H9 (cell line): ENCODE measurements around the gene LAIR1. TPM values are rescaled to one million over a fixed set of nuclear protein-coding genes. Genes with fewer than 3 reads are reported as not detected.

Experiments used
- DNase-seq: peaks from one replicate; pipeline ENCODE4 v3.0.0-alpha.2; 2017
- H2AFZ ChIP-seq: one replicate; pipeline ENCODE4 v1.6.1; 2013; ENCODE audit warnings: mild to moderate bottlenecking, low read length, control low read depth, moderate library complexity
- H2AK5ac ChIP-seq: 2 replicates; pipeline ENCODE4 v1.6.1; 2013; ENCODE audit warnings: low read length, control low read depth, mixed read lengths; ENCODE audit not compliant: insufficient read length
- H2BK120ac ChIP-seq: one replicate; pipeline ENCODE4 v1.6.1; 2013; ENCODE audit warnings: low read depth, mild to moderate bottlenecking, low read length, control low read depth, inconsistent platforms; ENCODE audit not compliant: poor library complexity, severe bottlenecking
- H2BK12ac ChIP-seq: 2 replicates; pipeline ENCODE4 v1.6.1; 2013; ENCODE audit warnings: low read length, control low read depth, mixed read lengths, low read depth; ENCODE audit not compliant: insufficient read length
- H2BK15ac ChIP-seq: 2 replicates; pipeline ENCODE4 v1.6.1; 2013; ENCODE audit warnings: low read depth, low read length, control low read depth
- H2BK20ac ChIP-seq: one replicate; pipeline ENCODE4 v1.6.1; 2013; ENCODE audit warnings: low read depth, mild to moderate bottlenecking, low read length, control low read depth, inconsistent platforms; ENCODE audit not compliant: poor library complexity, severe bottlenecking
- H2BK5ac ChIP-seq: 2 replicates; pipeline ENCODE4 v1.6.1; 2013; ENCODE audit warnings: low read length, control low read depth, mixed read lengths; ENCODE audit not compliant: insufficient read length
- H3K14ac ChIP-seq: 2 replicates; pipeline ENCODE4 v1.6.1; 2013; ENCODE audit warnings: low read length, control low read depth; ENCODE audit not compliant: insufficient read depth
- H3K18ac ChIP-seq: 2 replicates; pipeline ENCODE4 v1.6.1; 2013; ENCODE audit warnings: low read depth, mild to moderate bottlenecking, mixed read lengths, low read length, control low read depth; ENCODE audit not compliant: insufficient read length
- H3K23ac ChIP-seq: 2 replicates; pipeline ENCODE4 v1.6.1; 2013; ENCODE audit warnings: low read length, control low read depth, mixed read lengths, low read depth; ENCODE audit not compliant: insufficient read length
- H3K23me2 ChIP-seq: 2 replicates; pipeline ENCODE4 v1.6.1; 2013; ENCODE audit warnings: low read depth, mild to moderate bottlenecking, mixed read lengths, low read length, control low read depth; ENCODE audit not compliant: insufficient read length, poor library complexity, severe bottlenecking
- H3K27ac ChIP-seq: 2 replicates; pipeline ENCODE4 v1.5.1; 2013; ENCODE audit warnings: low read length, control low read depth, mixed read lengths, low read depth; ENCODE audit not compliant: insufficient read length
- H3K27me3 ChIP-seq: 2 replicates; pipeline ENCODE4 v1.6.1; 2013; ENCODE audit warnings: low read length, control low read depth, inconsistent platforms; ENCODE audit not compliant: insufficient read depth
- H3K4ac ChIP-seq: 2 replicates; pipeline ENCODE4 v1.6.1; 2013; ENCODE audit warnings: low read depth, mild to moderate bottlenecking, control low read depth, inconsistent platforms, low read length, moderate library complexity
- H3K4me1 ChIP-seq: 2 replicates; pipeline ENCODE4 v1.6.1; 2013; ENCODE audit warnings: low read length, control low read depth, inconsistent platforms; ENCODE audit not compliant: insufficient read depth
- H3K4me2 ChIP-seq: 2 replicates; pipeline ENCODE4 v1.6.1; 2013; ENCODE audit warnings: low read length, control low read depth, mixed read lengths; ENCODE audit not compliant: insufficient read length, insufficient read depth
- H3K56ac ChIP-seq: 2 replicates; pipeline ENCODE4 v1.6.1; 2013; ENCODE audit warnings: low read depth, mild to moderate bottlenecking, mixed read lengths, low read length, control low read depth; ENCODE audit not compliant: insufficient read length
- H3K79me1 ChIP-seq: 2 replicates; pipeline ENCODE4 v1.6.1; 2013; ENCODE audit warnings: low read depth, mild to moderate bottlenecking, moderate library complexity, low read length, control low read depth, inconsistent platforms; ENCODE audit not compliant: insufficient read depth, poor library complexity, severe bottlenecking
- H3K79me2 ChIP-seq: 2 replicates; pipeline ENCODE4 v1.6.1; 2013; ENCODE audit warnings: low read length, control low read depth, inconsistent platforms; ENCODE audit not compliant: insufficient read depth
- H3K9ac ChIP-seq: 2 replicates; pipeline ENCODE4 v1.6.1; 2013; ENCODE audit warnings: low read length, control low read depth, mixed read lengths; ENCODE audit not compliant: insufficient read length; ENCODE audit errors: extremely low read depth
- H3K9me3 ChIP-seq: one replicate; pipeline ENCODE4 v1.6.1; 2013; ENCODE audit warnings: low read depth, low read length, inconsistent platforms; ENCODE audit not compliant: control insufficient read depth
- H3T11ph ChIP-seq: one replicate; pipeline ENCODE4 v1.6.1; 2013; ENCODE audit warnings: mild to moderate bottlenecking, low read length, control low read depth, inconsistent platforms
- H4K20me1 ChIP-seq: one replicate; pipeline ENCODE4 v1.6.1; 2013; ENCODE audit not compliant: control insufficient read depth, insufficient read length, insufficient read depth
- H4K5ac ChIP-seq: 2 replicates; pipeline ENCODE4 v1.6.1; 2013; ENCODE audit warnings: low read depth, mild to moderate bottlenecking, mixed read lengths, low read length, control low read depth; ENCODE audit not compliant: insufficient read length
- H4K8ac ChIP-seq: replicated peaks from 2 replicates; pipeline ENCODE4 v1.6.1; 2013; ENCODE audit warnings: low read length, control low read depth, mixed read lengths, low read depth; ENCODE audit not compliant: insufficient read length
- H4K91ac ChIP-seq: 2 replicates; pipeline ENCODE4 v1.6.1; 2013; ENCODE audit warnings: low read depth, mild to moderate bottlenecking, moderate library complexity, mixed read lengths, low read length, control low read depth; ENCODE audit not compliant: insufficient read length
- H3K27ac Mint-ChIP-seq, 3 experiments: 2 replicates in 2 of 3; 3 replicates in 1 of 3; pipeline ENCODE4 v1.8.0; 2020 to 2021; ENCODE audit warnings: mixed read lengths in 3 of 3, mild to moderate bottlenecking in 1 of 3, moderate library complexity in 1 of 3
- H3K27me3 Mint-ChIP-seq: 2 replicates; pipeline ENCODE4 v1.8.0; 2021; ENCODE audit warnings: low read depth, mild to moderate bottlenecking, moderate library complexity, mixed read lengths
- H3K36me3 Mint-ChIP-seq, 3 experiments: 2 replicates in 2 of 3; 3 replicates in 1 of 3; pipeline ENCODE4 v1.8.0; 2020 to 2021; ENCODE audit warnings: low read depth in 3 of 3, mixed read lengths in 3 of 3; ENCODE audit not compliant: insufficient read depth in 1 of 3
- H3K4me1 Mint-ChIP-seq, 2 experiments: 2 replicates each; pipeline ENCODE4 v1.8.0; 2020; ENCODE audit warnings: mixed read lengths in 2 of 2
- H3K4me3 Mint-ChIP-seq, 2 experiments: 2 replicates in 1 of 2; 3 replicates in 1 of 2; pipeline ENCODE4 v1.8.0; 2020 to 2021; ENCODE audit warnings: mild to moderate bottlenecking in 2 of 2, mixed read lengths in 2 of 2, moderate library complexity in 1 of 2
- H3K9me3 Mint-ChIP-seq, 2 experiments: 2 replicates in 1 of 2; 3 replicates in 1 of 2; pipeline ENCODE4 v1.8.0; 2020; ENCODE audit warnings: mild to moderate bottlenecking in 2 of 2, mixed read lengths in 2 of 2, moderate library complexity in 1 of 2
- WGBS: extraction: QIAGEN DNeasy Blood & Tissue Kit; methylation state at CpG from one replicate; pipeline ENCODE4 v1.1.7; 2013; ENCODE audit warnings: missing lambda C conversion rate, low lambda C conversion rate, mixed read lengths; ENCODE audit not compliant: insufficient read length; ENCODE audit errors: extremely low coverage; 5-methylcytosine and 5-hydroxymethylcytosine counted together
- total RNA-seq: library from RNA; stranded (reverse); gene quantifications from 2 replicates; pipeline ENCODE4 v1.2.1, GENCODE V29; 2021
- TF ChIP-seq, protein P1 (sequence below): fragments of 200-600 bp; sonication (generic); conservative IDR thresholded peaks from 3 replicates; pipeline ENCODE4 v1.8.0; 2021; ENCODE audit warnings: antibody characterized with exemption, mild to moderate bottlenecking

The LAIR1 gene
- total RNA-seq, 1 experiment from 2014 or later: not detected

DNA sequence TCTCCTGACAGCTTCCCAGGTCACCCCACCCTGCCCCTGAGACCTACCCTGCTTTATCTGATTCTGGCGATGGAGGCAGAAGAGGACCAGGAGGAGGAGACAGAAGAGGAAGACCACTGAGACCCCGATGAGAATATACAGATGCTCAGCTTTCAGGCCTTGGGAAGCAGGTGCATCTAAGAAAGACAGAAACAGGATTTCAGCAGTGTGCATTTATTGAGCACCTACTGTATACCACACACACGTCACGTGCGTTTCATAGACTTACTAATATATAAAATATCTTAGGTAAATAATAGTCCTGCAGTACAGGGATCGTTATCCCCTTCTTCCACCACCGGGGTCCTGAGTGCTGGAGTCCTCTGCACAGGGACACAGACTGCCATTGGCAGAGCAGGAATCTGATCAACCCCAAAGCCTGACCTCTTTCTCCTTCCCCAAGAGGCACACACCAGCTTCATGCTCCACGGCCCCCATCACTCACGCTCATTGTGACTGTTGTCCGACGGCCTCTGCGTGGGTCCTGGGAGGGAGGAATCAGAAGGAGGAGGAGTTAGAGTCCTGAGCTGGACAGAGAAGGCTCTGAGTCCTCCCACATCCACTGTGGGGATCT, 8.2 kb downstream of the LAIR1 start:
- no peak for DNase-seq
- no CpG with 5 or more reads among the region's 12 CpGs for WGBS

More for the DNA sequence above, 8.2 kb downstream of the LAIR1 start:
- Histone ChIP-seq H4K91ac (no peak overlapping the region), H2BK120ac (no peak overlapping the region), H3T11ph (no peak overlapping the region), H3K27me3 (no peaks in the 10 kb centered on the region), H3K79me1 (no peaks in the 10 kb centered on the region), H3K4me2 (no peak overlapping the region), H2BK20ac (no peak overlapping the region), H3K14ac (no peak overlapping the region; the same call in 1 of the 2 replicates), H2BK5ac (no peak overlapping the region), H3K4ac (no peak overlapping the region), H3K27ac (no peak overlapping the region), H4K5ac (no peak overlapping the region), H2AK5ac (no peak overlapping the region), H3K4me1 (no peaks in the 10 kb centered on the region), H4K20me1 (no peaks in the 10 kb centered on the region), H3K23me2 (no peaks in the 10 kb centered on the region), H2BK15ac (no peak overlapping the region), H3K9me3 (no peaks in the 10 kb centered on the region), H3K9ac (no peak overlapping the region), H3K18ac (no peak overlapping the region), H3K56ac (no peak overlapping the region), H3K23ac (no peak overlapping the region), H4K8ac (no peak overlapping the region), H2BK12ac (no peak overlapping the region), H3K79me2 (no peaks in the 10 kb centered on the region), H2AFZ (no peak overlapping the region)
- no peaks in the 10 kb centered on the region for H3K36me3 Mint-ChIP-seq
- H3K27me3 Mint-ChIP-seq: peaks cover 20% of the 10 kb centered on the region
- peaks cover 3 to 9% of the 10 kb centered on the region in 2 experiments; a peak in 2 of 4 replicates for H3K4me1 Mint-ChIP-seq
- H3K27ac Mint-ChIP-seq: peak overlapping the region in 1 of 3 experiments; percentile 88; a peak in 1 of 7 replicates
- peaks cover 0 to 36% of the 10 kb centered on the region in 2 experiments; a peak in 2 of 5 replicates for H3K9me3 Mint-ChIP-seq
- TF ChIP-seq, protein P1, sequence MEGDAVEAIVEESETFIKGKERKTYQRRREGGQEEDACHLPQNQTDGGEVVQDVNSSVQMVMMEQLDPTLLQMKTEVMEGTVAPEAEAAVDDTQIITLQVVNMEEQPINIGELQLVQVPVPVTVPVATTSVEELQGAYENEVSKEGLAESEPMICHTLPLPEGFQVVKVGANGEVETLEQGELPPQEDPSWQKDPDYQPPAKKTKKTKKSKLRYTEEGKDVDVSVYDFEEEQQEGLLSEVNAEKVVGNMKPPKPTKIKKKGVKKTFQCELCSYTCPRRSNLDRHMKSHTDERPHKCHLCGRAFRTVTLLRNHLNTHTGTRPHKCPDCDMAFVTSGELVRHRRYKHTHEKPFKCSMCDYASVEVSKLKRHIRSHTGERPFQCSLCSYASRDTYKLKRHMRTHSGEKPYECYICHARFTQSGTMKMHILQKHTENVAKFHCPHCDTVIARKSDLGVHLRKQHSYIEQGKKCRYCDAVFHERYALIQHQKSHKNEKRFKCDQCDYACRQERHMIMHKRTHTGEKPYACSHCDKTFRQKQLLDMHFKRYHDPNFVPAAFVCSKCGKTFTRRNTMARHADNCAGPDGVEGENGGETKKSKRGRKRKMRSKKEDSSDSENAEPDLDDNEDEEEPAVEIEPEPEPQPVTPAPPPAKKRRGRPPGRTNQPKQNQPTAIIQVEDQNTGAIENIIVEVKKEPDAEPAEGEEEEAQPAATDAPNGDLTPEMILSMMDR: no peak
- no peak overlapping the region for H3K4me3 Mint-ChIP-seq
